ENCODE data around the gene HIP1. TPM values are rescaled to one million over a fixed set of nuclear protein-coding genes. Genes with fewer than 3 reads are reported as not detected.

HIP1 gene
- total RNA-seq, 1 donor from 2014 or later = 17.7 TPM

DNA sequence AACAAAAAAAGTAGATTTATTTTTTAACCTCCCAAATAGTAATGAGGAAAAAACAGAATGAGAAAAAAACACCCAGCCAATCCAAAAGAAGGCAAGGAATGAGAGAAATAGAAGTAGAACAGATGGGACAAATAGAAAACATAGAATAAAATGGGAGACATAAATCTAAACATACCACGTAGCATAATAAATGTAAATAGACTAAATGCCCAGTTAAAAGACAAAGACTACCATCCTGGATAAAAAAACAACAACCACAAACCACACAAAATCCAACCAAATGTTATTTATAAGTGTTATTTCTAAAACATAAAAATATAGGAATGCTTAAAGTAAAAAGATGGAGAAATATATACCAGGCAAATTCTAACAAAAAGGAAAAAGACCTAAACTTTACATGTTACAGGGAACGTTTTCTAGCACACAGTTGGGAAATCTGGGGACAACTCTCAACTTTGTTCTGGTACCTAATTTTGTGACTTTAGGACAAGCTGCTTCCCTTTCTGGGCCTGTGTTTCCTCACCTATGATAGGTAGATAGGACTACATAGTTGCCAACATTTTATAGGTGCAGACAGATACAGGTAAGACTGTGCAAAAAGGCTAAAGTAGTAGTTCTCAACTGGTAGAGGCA is 148.3 kb downstream of the HIP1 start:
- intact Hi-C loops (cut with DNase I) = no loop called here
- no peak for DNase-seq (ENCODE audit: extremely low spot score in 2 of 2)
- H3K9me3 ChIP-seq = no peaks in the 10 kb centered on the region
- H3K36me3 ChIP-seq = peaks cover 0 to 26% of the 10 kb centered on the region in 2 donors
- H3K27me3 ChIP-seq = no peaks in the 10 kb centered on the region
- H3K4me3 ChIP-seq = no peak overlapping the region
- no peaks in the 10 kb centered on the region for H3K4me1 ChIP-seq
- H3K27ac ChIP-seq = no peak overlapping the region
- no peak for TF ChIP-seq POLR2AphosphoS5 (IDR thresholded peaks at IDR 0.05; ENCODE audit: insufficient read depth in 1 of 2, low read depth in 1 of 2)
- TF ChIP-seq POLR2A (IDR thresholded peaks at IDR 0.05) = no peak
- TF ChIP-seq, protein P1, sequence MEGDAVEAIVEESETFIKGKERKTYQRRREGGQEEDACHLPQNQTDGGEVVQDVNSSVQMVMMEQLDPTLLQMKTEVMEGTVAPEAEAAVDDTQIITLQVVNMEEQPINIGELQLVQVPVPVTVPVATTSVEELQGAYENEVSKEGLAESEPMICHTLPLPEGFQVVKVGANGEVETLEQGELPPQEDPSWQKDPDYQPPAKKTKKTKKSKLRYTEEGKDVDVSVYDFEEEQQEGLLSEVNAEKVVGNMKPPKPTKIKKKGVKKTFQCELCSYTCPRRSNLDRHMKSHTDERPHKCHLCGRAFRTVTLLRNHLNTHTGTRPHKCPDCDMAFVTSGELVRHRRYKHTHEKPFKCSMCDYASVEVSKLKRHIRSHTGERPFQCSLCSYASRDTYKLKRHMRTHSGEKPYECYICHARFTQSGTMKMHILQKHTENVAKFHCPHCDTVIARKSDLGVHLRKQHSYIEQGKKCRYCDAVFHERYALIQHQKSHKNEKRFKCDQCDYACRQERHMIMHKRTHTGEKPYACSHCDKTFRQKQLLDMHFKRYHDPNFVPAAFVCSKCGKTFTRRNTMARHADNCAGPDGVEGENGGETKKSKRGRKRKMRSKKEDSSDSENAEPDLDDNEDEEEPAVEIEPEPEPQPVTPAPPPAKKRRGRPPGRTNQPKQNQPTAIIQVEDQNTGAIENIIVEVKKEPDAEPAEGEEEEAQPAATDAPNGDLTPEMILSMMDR (IDR thresholded peaks at IDR 0.05) = no peak

DNA sequence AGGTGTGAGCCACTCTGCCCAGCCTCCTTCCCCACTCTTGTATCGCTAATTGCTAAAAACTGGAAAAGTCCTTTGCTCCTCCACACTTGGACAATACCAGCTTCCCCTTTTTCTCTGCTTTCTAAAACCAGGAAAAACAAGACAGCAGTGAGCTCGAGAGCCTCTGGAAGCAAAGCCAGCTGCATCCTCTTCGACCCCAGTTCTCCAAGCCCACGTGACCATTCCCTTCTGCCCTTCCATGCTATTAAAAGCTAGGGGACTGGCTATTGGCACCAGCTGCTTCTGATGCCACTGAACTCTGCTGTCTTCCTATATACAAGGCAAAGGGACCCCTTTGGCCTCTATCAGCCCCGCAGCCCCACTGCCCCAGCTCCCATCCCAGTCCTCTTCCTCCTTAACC is 154.4 kb downstream of the HIP1 start:
- no peaks in the 10 kb centered on the region for H3K4me1 ChIP-seq
- no peak overlapping the region for H3K27ac ChIP-seq
- TF ChIP-seq POLR2A (IDR thresholded peaks at IDR 0.05) = no peak
- TF ChIP-seq, protein P1 (IDR thresholded peaks at IDR 0.05) = no peak
- H3K36me3 ChIP-seq = peaks cover 0 to 32% of the 10 kb centered on the region in 2 donors
- intact Hi-C loops (cut with DNase I) = no loop called here
- no peak for DNase-seq (ENCODE audit: extremely low spot score in 2 of 2)
- H3K9me3 ChIP-seq = no peaks in the 10 kb centered on the region
- no peak overlapping the region for H3K4me3 ChIP-seq
- no peaks in the 10 kb centered on the region for H3K27me3 ChIP-seq

DNA sequence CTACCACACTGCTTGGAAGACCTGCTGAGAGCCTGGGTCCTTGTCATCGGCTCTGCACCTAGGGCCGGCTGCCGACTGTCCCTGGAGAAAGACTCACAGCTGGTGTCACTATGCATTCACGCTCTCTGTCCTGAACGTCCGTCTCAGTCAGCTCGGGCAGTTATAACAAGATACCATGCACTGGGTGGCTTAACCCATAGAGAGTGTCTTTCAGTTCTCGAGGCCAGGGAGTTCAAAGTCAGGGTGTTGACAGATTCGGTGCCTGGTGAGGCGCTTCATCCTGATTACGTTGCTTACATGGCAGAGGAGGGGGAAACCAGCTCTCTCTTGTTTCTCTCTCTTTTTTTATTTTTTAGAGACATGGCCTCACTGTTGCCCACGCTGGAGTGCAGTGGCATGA is 155.5 kb downstream of the HIP1 start:
- TF ChIP-seq POLR2AphosphoS5 (IDR thresholded peaks at IDR 0.05; ENCODE audit: insufficient read depth in 1 of 2, low read depth in 1 of 2) (no peak), POLR2A (IDR thresholded peaks at IDR 0.05) (no peak)
- TF ChIP-seq, protein P1 (IDR thresholded peaks at IDR 0.05) = no peak
- Histone ChIP-seq H3K4me1 (no peaks in the 10 kb centered on the region), H3K4me3 (no peak overlapping the region), H3K9me3 (no peaks in the 10 kb centered on the region), H3K36me3 (peaks cover 0 to 32% of the 10 kb centered on the region in 2 donors), H3K27me3 (no peaks in the 10 kb centered on the region), H3K27ac (no peak overlapping the region)
- intact Hi-C loops (cut with DNase I) = no loop called here
- no peak for DNase-seq (ENCODE audit: extremely low spot score in 2 of 2)

DNA sequence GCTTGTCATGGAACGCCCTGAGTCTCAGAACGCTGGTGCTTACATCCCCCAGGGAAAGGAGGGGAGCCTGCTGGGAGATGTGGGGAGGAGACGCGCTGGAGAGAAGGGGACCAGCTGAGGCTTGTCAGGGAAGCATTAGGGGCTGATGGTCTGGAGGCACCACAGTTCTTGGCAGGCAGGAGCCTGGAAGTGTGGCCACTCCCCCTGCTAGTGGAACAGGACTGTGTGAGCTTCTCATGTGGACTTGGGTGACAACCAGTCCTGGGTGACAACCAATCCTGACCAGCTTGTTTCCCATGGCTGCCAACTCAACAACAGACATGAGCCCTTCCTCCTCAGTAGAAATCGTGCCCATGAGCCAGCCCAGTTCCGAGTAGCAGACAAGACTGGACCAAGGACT is 158.8 kb downstream of the HIP1 start:
- Histone ChIP-seq H3K27ac (no peak overlapping the region), H3K36me3 (peaks cover 0 to 18% of the 10 kb centered on the region in 2 donors), H3K4me1 (no peaks in the 10 kb centered on the region), H3K27me3 (no peaks in the 10 kb centered on the region), H3K9me3 (no peaks in the 10 kb centered on the region), H3K4me3 (no peak overlapping the region)
- intact Hi-C loops (cut with DNase I) = no loop called here
- no peak for DNase-seq (ENCODE audit: extremely low spot score in 2 of 2)
- TF ChIP-seq POLR2AphosphoS5 (IDR thresholded peaks at IDR 0.05; ENCODE audit: insufficient read depth in 1 of 2, low read depth in 1 of 2) (no peak), POLR2A (IDR thresholded peaks at IDR 0.05) (no peak)
- TF ChIP-seq, protein P1 (IDR thresholded peaks at IDR 0.05) = no peak

DNA sequence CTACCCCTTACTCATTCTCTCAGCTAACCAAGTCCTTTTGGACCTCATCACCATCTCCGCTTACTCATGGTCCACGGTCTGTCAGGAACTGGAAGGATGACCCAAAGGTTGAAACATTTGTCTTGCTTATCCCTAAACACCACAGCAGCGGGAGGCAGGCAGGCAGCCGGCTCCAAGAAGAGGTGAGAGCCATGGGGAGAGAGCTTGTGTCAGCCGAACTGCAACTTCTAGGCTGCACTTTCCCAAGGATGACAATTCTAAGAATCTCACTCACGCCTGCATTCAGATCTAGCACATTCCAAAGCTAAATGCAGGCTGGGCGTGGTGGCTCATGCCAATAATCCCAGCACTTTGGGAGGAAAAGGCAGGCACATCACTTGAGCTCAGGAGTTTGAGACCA is 160.7 kb downstream of the HIP1 start:
- Histone ChIP-seq H3K9me3 (no peaks in the 10 kb centered on the region), H3K36me3 (peaks cover 0 to 15% of the 10 kb centered on the region in 2 donors), H3K27ac (no peak overlapping the region), H3K4me1 (no peaks in the 10 kb centered on the region), H3K27me3 (no peaks in the 10 kb centered on the region), H3K4me3 (no peak overlapping the region)
- intact Hi-C loops (cut with DNase I) = no loop called here
- TF ChIP-seq, protein P1 (IDR thresholded peaks at IDR 0.05) = no peak
- TF ChIP-seq POLR2A (IDR thresholded peaks at IDR 0.05) = no peak
- no peak for TF ChIP-seq POLR2AphosphoS5 (IDR thresholded peaks at IDR 0.05; ENCODE audit: insufficient read depth in 1 of 2, low read depth in 1 of 2)
- no peak for DNase-seq (ENCODE audit: extremely low spot score in 2 of 2)
